Heart left ventricle (tissue), 16 donors: ENCODE data around the gene ZBTB5. TPM values are rescaled to one million over a fixed set of nuclear protein-coding genes. Genes with fewer than 3 reads are reported as not detected.

Source experiments
- ATAC-seq, 4 donors: fragments of 200-7000 bp; cut with Tn5 transposase; one replicate each; pipeline ENCODE4 v1.9.1; 2020 to 2022; ENCODE audit warnings: moderate library complexity in 4 of 4, mild to moderate bottlenecking in 3 of 4, moderate number of reproducible peaks in 1 of 4
- DNase-seq, 5 donors: peaks; one replicate each; pipeline ENCODE4 v3.0.0-alpha.2; 2020
- H3K27ac ChIP-seq, 12 donors: fragments of 200-600 bp; sonication (generic) in 4 of 12; one replicate each; pipeline versions ENCODE4 v1.5.0 to v1.8.0; 2016 to 2022; ENCODE audit warnings: mild to moderate bottlenecking in 2 of 12
- H3K27me3 ChIP-seq, 9 donors: fragments of 200-600 bp; sonication (generic) in 2 of 9; one replicate each; pipeline versions ENCODE4 v1.5.1 to v1.8.0; 2016 to 2022; ENCODE audit warnings: mild to moderate bottlenecking in 3 of 9
- H3K36me3 ChIP-seq, 9 donors: fragments of 200-600 bp; sonication (generic) in 2 of 9; one replicate each; pipeline versions ENCODE4 v1.5.0 to v1.8.0; 2018 to 2022; ENCODE audit warnings: mild to moderate bottlenecking in 2 of 9
- H3K4me1 ChIP-seq, 12 donors: fragments of 200-600 bp; sonication (generic) in 4 of 12; one replicate each; pipeline versions ENCODE4 v1.5.0 to v1.8.0; 2016 to 2022; ENCODE audit warnings: mild to moderate bottlenecking in 3 of 12
- H3K4me3 ChIP-seq, 12 donors: fragments of 200-600 bp; sonication (generic) in 4 of 12; one replicate each; pipeline versions ENCODE4 v1.5.0 to v1.8.0; 2017 to 2022; ENCODE audit warnings: mild to moderate bottlenecking in 9 of 12, moderate library complexity in 4 of 12
- H3K9me3 ChIP-seq, 12 donors: fragments of 200-600 bp; sonication (generic) in 4 of 12; one replicate each; pipeline versions ENCODE4 v1.5.0 to v1.8.0; 2016 to 2022; ENCODE audit warnings: mild to moderate bottlenecking in 1 of 12
- POLR2A ChIP-seq, 2 donors: fragments of 450-650 bp; IDR thresholded peaks; one replicate each; pipeline ENCODE4 v1.6.1; 2017; ENCODE audit warnings: antibody characterized with exemption in 2 of 2, mild to moderate bottlenecking in 2 of 2, moderate library complexity in 2 of 2
- WGBS, 4 donors: extraction: QIAGEN DNeasy Blood & Tissue Kit in 2 of 4; methylation state at CpG; one replicate each; pipeline versions ENCODE4 v1.1.5 to v1.1.7; 2013 to 2018; 5-methylcytosine and 5-hydroxymethylcytosine counted together
- intact Hi-C, 10 donors: fragments of 100-400 bp; cut with DNase I; formaldehyde crosslinking; loops; one replicate each; pipeline versions ENCODE4 v1.11.1 to v1.14.2; 2022
- polyA plus RNA-seq, 2 donors: library from polyadenylated mRNA; stranded (reverse); fragments of 200-250 nt; gene quantifications; one replicate each; pipeline ENCODE4 v1.2.3, GENCODE V29; 2013
- total RNA-seq, 9 donors: library from RNA; depleted of rRNA in 2 of 9; stranded (reverse); fragments of >200 nt in 2 of 9; fragmentation: NEBNext Ultra II Directional in 3 of 9; extraction: Animal tissue kit (Norgen Biotek cat#: 25700) in 3 of 9; gene quantifications; one replicate each; pipeline versions ENCODE4 v1.1.0 to v1.2.4, GENCODE V29; 2016 to 2023
- TF ChIP-seq, protein P1 (sequence below), 12 donors: fragments of 200-600 bp; sonication (generic) in 4 of 12; IDR thresholded peaks; one replicate each; pipeline versions ENCODE4 v1.5.0 to v1.8.0; 2018 to 2022; ENCODE audit warnings: antibody characterized with exemption in 12 of 12, mild to moderate bottlenecking in 5 of 12
- donor health status: ischemic (EF 13 %, LVEDD 7.1; RV severe dilation, severe dysfunction).
- donor health status: healthy with polysubstance abuse.
- donor health status: DM: no; HTN: yes; CAD: no.
- donor health status: DM: no; HTN: no; CAD: no.
- donor health status: ischemic (EF 25% LVEDD 6.9; RV normal size, moderate dysfunction).
- donor health status: ischemic (EF 25% LVEDD 5.7; RV mildly dilated, moderate dysfunction).
- donor health status: healthy.
- donor health status: DM: yes; HTN: yes; CAD: no.
- donor health status: ischemic (EF 35%, LVEDD 5.7; RV mildly dilated, moderate dysfunction).
- donor health status: nonischemic (EF 11% LVEDD 7.7; RV severe dilation, severe dysfunction).
- donor health status: DM: yes; HTN: yes; CAD: no.
- donor health status: PGD.
- donor health status: ischemic (EF 29% LVEDD 5.4; RV normal size, mild dysfunction).
- donor health status: nonischemic (EF 23%, LVEDD 6.1; RV moderate dilation, normal function).

Gene ZBTB5
- total and polyA plus RNA-seq, 11 donors: 1.8 to 8.0 (median 6.3) TPM

GRCh38 chr9:37486616-37487548 lies 21.6 kb upstream of the ZBTB5 start:
- ATAC-seq (peak; percentile 78 to 91 (median 80)), DNase-seq (peak in 4 of 5 donors; percentile 59 to 77 (median 66))
- Histone ChIP-seq H3K27ac (peak overlapping the region in 10 of 12 donors; percentile 30 to 87 (median 79)), H3K9me3 (no peaks in the 10 kb centered on the region), H3K4me3 (peak overlapping the region in 11 of 12 donors; percentile 51 to 84 (median 71)), H3K36me3 (peaks cover 0 to 37% (median 20%) of the 10 kb centered on the region in 9 donors), H3K27me3 (peaks cover 0 to 2% (median 0%) of the 10 kb centered on the region in 9 donors), H3K4me1 (peaks cover 5 to 30% (median 26%) of the 10 kb centered on the region in 12 donors)
- TF ChIP-seq, protein P1, sequence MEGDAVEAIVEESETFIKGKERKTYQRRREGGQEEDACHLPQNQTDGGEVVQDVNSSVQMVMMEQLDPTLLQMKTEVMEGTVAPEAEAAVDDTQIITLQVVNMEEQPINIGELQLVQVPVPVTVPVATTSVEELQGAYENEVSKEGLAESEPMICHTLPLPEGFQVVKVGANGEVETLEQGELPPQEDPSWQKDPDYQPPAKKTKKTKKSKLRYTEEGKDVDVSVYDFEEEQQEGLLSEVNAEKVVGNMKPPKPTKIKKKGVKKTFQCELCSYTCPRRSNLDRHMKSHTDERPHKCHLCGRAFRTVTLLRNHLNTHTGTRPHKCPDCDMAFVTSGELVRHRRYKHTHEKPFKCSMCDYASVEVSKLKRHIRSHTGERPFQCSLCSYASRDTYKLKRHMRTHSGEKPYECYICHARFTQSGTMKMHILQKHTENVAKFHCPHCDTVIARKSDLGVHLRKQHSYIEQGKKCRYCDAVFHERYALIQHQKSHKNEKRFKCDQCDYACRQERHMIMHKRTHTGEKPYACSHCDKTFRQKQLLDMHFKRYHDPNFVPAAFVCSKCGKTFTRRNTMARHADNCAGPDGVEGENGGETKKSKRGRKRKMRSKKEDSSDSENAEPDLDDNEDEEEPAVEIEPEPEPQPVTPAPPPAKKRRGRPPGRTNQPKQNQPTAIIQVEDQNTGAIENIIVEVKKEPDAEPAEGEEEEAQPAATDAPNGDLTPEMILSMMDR (IDR thresholded peaks at IDR 0.05): no peak
- no peak for TF ChIP-seq POLR2A (IDR thresholded peaks at IDR 0.05)
- 13 to 25% (median 22%) methylated on average over 7 of the region's 7 CpGs for WGBS, 4 donors
- intact Hi-C loops: loop anchor here in 7 of 10 donors (2.0 to 10.0 kb wide), 9 partner anchors 65 to 948 kb away; partner anchors contain the start of genes FBXO10 (in 5 of the 7), GRHPR (in 1 of the 7), TOMM5 (in 1 of the 7) and TRMT10B (in 1 of the 7)

DNA sequence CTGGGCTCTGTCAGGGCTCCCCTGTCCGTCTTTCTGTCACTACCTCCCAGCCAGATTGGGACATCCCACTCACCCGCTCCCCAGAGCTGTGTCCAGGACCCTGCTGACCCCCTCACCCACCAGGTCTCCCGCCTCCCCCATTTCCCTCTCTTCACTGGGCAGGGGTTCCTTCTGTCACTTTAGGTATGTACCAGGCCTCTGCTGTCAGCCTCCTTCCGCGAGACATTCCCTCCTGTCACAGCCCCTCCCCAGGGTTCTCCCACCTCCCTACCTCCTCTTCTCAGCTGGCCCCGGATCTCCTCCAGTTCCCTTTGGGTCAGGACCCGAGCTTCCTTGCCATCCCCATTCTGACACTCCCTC lies 21.0 kb upstream of the ZBTB5 start:
- ATAC-seq: no peak

DNA sequence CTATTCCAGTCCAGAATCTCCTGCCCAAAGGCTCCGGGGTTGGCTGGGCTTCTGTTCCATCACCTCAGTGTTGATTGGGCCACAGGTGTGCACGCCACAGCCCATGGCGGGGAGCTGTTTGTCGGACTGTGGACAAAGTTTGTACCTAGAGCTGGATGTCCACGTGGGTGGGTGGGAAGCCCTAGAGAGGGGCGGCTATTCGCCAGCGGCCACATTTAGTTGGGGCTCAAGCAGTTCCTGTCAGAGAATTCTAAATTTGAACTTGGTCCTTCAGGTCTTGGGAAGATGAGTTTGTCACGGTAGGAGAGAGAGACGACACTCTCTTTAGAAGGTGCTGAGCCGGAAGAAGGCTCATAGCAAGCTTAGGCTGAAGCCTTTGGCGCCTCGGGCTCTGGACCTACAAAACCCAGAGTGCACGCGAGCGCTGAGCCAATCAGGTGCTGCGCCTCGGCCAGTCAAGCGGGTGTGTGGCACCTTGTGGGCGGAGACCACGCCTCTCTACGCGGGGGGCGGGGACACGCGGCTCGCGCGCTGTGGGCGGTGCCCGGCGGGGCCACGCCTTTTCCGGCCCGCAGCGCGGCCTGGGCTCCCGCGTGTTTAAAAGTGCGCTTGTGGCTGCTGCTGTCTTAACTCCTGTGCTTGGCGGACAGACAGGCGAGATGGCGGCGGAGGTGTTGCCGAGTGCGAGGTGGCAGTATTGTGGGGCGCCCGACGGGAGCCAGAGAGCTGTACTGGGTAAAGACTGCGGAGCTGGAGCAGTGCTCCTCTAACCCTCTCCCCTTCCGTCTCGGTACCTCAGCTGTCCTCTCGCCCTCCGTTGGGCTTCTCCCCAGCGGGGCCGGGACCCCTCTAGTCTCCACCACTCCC lies 20.4 kb upstream of the ZBTB5 start, which contains the start of gene POLR1E:
Gene POLR1E (plus strand): TSS at position 560 of the 867 bp plus-strand sequence. CDS start 100 bp downstream, at position 660.
- ATAC-seq (peak; percentile 94 to 98 (median 98)), DNase-seq (peak; percentile 92 to 97 (median 96))
- peaks cover 0 to 10% (median 0%) of the 10 kb centered on the region in 9 donors for H3K27me3 ChIP-seq
- H3K4me1 ChIP-seq: peaks cover 5 to 30% (median 26%) of the 10 kb centered on the region in 12 donors
- intact Hi-C loops: loop anchor here in 8 of 10 donors (1.0 to 10.0 kb wide), 11 partner anchors 19 to 949 kb away; partner anchors contain the start of genes FBXO10 (in 5 of the 8), ZBTB5 (in 2 of the 8), GRHPR (in 1 of the 8) and TOMM5 (in 1 of the 8)
- H3K9me3 ChIP-seq: no peaks in the 10 kb centered on the region
- 3 to 8% (median 3%) methylated on average over 22 to 56 of the region's 56 CpGs for WGBS, 4 donors
- peak in 1 of 2 donors; percentile 76 for TF ChIP-seq POLR2A (IDR thresholded peaks at IDR 0.05)
- TF ChIP-seq, protein P1 (IDR thresholded peaks at IDR 0.05): no peak
- H3K27ac ChIP-seq: peak within 1 kb of the TSS in 11 of 12 donors; percentile 6 to 87 (median 78)
- H3K4me3 ChIP-seq: peak within 1 kb of the TSS; percentile 36 to 84 (median 70)
- peaks cover 0 to 24% (median 12%) of the 10 kb centered on the region in 9 donors for H3K36me3 ChIP-seq

More for the DNA sequence above, 21.0 kb upstream of the ZBTB5 start:
- WGBS, 4 donors: 6 to 12% (median 9%) methylated on average over 7 of the region's 7 CpGs
- Histone ChIP-seq H3K27ac (peak overlapping the region in 11 of 12 donors; percentile 6 to 87 (median 78)), H3K27me3 (peaks cover 0 to 7% (median 0%) of the 10 kb centered on the region in 9 donors), H3K36me3 (peaks cover 0 to 30% (median 17%) of the 10 kb centered on the region in 9 donors), H3K4me1 (peaks cover 5 to 30% (median 26%) of the 10 kb centered on the region in 12 donors), H3K4me3 (peak overlapping the region; percentile 36 to 84 (median 70)), H3K9me3 (no peaks in the 10 kb centered on the region)
- intact Hi-C loops: loop anchor here in 7 of 10 donors (2.0 to 10.0 kb wide), 9 partner anchors 64 to 949 kb away; partner anchors contain the start of genes FBXO10 (in 5 of the 7), GRHPR (in 1 of the 7), TOMM5 (in 1 of the 7) and TRMT10B (in 1 of the 7)
- DNase-seq: peak in 1 of 5 donors; percentile 33
- no peak for TF ChIP-seq POLR2A (IDR thresholded peaks at IDR 0.05)
- TF ChIP-seq, protein P1 (IDR thresholded peaks at IDR 0.05): no peak
